NCI-H1694 (cell line): ENCODE measurements around the gene CSRNP3.
"Not testable (repeated sequence)": the region's sequence is repeated elsewhere in the genome, so short reads cannot be mapped to it uniquely, and the experiment has no call there.

Experiments
- DNase-seq: peaks from one replicate; lab custom pipeline; 2025; lab: John Stamatoyannopoulos, UW

Gene CSRNP3

DNA sequence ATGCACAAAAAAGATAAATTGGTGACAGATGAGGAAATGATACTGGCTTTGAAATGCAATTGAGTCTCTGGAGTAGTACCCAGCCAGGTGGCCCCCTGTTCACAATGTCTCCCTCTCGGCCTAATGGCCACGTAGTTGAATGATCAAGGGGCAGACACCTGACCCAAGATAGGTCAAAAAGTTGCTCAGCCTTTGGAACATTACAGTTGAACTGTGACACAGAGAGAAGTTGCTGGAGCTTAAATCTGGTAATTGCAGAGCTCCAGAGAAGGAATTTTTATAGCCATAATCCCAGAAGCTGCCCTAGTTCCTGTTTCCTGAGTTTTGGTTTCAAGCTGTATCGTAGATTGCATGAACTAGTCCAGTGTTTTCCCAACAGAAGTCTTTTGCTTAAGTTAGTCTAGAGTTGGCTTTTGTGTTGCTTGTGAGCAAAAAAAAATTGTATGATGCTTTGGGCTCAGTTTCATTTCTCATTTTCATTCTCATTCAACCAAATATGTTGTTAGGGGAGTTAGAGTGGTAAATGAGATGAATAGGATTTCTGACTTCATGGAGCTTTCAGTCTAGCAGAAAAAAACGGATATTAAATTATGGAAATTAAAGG is 117.9 kb downstream of the CSRNP3 start:
- no peak for DNase-seq

DNA sequence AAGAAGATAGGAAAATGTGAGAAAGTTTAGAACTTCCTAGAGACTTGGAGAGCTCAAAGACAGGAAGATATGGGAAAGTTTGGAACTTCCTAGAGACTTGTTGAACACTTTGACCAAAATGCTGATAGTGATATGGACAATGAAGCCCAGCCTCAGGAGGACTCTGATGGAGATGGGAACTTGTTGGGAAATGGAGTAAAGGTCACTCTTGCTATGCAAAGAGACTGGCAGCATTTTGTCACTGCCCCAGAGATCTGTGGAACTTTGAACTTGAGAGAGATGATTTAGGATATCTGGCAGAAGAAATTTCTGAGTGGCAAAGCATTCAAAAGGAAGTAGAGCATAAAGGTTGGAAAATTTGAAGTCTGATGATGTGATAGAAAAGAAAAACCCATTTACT is 121.5 kb downstream of the CSRNP3 start:
- DNase-seq, result not testable (repeated sequence)

DNA sequence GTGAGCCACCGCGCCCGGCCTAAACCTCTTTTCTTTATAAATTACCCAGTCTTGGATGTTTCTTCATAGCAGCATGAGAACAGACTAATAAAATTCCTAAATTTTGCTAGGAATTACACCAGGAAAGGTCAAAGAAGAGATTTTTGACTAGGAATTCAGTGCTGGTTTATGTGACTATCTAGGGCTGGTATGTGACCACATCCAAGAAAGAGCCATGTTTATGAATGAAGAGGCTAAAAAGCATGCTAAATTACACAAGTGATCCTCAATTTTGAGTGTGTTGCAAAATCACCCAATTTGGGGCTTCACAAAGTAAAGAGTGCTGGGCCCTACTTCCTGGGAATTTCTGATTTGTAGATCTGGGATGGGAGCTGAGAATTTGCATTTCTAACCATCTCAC is 123.6 kb downstream of the CSRNP3 start:
- DNase-seq, result no peak

DNA sequence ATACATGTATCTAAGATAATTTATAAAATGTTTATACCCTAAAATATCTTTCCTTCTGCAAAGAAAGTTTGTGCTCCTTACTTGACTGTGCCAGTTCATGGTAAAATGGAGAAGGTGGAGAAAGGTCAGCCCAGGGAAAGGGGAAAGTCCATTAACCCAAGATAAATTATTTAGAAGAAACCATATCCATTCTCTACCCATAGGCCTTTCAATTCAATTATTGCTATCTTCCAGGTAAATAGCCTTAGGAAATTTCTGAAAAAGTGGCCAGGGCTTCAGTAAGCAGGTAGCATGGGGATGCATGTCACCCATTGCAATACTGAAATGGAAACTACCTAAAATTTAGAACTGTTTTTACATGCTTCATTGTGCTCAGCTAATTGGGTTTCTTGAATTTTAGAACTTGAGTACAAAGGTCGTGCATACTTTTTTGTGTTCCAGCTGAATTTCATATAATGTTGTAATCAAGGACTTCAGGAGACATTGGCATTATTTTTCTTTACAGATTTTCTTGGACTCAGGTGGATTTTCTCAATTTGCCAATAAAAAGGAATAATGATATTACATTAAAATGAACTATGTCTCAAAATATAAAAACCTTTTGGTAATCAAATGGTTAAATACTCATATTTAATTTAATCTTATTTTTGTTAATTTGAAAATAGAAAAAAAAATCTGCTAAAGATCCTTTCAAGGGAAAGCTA is 124.9 kb downstream of the CSRNP3 start:
- DNase-seq, result no peak

DNA sequence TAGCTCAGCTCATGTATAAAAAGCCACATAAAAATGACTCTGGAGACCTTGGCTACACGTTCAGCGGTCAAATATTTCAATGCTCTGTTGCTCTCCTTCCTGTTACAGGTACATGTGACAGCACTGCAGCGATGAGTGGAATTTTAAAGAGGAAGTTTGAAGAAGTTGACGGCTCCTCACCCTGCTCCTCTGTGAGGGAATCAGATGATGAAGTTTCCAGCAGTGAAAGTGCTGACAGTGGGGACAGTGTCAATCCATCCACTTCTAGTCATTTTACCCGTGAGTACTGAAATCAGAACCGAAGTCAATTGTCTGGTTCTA is 125.4 kb downstream of the CSRNP3 start:
- no peak for DNase-seq

DNA sequence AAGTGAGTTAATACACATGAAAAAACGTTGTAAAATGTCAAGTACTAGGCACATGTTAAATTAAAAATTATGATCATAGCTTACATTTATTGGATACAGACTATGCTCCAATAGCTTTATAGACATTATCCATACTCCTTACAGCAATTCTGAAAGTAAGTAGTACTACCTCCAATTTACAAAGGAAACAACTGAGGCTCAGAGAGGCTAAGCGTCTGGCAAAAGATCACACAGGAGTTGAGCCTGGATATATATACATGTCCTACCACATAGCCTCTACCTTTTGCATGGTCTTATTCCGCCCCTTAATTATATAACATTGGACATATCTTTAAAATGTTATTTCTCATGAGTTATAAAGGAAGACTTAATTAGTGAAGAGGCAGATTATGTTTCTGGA is 127.3 kb downstream of the CSRNP3 start:
- DNase-seq, result no peak

DNA sequence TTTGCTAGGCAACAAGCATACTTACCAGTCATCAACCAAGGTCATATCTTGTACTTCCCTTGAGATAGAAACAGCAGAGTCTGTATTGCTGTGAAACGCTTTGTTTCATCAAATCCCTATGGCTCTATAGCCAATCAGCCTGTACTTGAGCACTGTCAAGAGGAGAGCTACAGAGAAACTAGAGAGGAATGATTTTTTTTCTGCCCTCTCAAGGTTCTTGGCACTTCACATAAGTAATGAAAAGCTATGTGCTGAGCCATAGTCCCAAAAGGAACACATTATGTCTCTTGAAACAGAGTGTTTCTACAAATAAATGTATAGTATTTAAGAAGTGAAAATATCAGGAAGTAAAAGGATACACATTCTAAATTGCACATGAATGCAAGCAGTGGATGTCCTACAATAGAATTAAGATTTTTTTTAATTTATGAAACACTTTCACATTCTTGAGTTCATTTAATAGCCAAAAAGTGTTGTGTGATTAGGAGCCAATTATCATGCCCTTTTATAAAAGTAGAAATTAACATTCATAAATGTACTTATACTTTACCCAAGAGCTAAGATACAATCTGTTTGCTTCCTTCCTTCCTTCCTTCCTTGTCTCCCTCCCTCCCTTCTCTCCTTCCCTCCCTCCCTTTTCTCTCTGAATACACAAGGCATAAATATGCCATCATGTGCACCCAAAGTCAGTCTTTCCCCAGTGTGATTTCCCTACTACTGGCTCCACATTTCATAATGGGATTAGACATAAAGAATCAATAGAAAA is 131.8 kb downstream of the CSRNP3 start:
- no peak for DNase-seq

DNA sequence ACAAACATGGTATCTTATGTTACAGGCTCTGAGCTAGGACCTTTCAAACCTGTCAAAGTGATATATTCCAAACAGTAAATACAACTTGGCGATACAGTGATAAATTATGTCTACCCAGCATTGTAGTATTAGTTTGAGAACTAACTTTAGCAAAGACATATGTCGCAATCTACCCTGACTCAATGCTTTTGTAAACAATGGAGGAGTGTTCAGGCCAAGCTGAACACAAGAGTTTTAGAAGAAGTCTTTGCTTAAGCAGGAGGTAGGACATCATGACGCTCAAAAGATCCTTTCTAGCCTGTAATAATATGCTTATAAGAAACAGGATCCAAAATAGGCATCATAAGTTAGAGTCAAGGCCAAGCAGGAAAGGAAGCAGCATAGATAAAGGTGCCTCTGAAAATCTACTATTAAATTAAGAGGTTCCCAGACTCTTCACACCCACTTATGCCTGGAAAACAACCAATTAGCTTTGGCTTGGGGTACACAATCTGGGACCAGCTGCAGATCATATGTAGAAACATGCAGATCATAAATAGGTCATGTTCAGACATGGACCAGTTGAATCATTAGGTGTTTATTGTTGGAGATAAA is 132.5 kb downstream of the CSRNP3 start:
- DNase-seq, result no peak

DNA sequence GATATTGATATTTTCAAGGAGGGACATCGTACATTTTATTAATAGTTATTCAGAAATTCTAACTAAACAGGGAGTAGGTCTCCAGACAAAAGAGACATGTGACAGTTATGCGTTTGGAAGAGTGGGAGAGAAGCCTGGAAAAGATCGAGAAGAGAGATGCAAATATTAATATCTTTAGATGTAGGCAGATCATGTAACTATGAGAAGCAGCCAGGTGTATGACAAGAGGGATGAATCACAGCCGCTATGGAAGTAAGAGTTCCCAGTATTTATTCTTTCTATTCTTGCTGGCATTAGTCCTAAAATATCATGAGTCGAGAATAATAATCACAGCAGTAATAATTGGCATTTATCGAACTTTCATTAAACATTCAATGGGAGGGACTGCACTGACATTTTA is 140.2 kb downstream of the CSRNP3 start:
- no peak for DNase-seq

DNA sequence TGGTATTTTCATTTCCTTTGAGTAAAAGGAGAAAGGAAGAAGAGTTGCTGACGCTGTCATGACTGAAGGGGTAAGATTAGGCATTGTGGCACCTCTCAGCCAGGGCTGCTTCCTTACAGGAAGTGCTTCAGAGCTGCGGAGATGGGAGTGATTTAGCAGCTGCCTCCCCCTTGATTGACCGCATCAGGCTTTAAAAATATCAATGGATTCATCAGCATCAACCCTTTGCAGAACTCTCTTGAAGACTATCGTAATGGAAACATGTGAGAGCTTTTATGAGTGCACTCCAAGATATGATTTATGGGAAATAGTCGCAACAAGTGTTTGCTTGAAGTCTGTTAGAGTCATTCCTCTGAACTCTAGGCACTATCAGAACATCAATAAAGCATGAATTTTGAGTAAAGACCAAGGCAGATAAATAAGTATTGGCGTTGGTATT is 141.1 kb downstream of the CSRNP3 start:
- no peak for DNase-seq

DNA sequence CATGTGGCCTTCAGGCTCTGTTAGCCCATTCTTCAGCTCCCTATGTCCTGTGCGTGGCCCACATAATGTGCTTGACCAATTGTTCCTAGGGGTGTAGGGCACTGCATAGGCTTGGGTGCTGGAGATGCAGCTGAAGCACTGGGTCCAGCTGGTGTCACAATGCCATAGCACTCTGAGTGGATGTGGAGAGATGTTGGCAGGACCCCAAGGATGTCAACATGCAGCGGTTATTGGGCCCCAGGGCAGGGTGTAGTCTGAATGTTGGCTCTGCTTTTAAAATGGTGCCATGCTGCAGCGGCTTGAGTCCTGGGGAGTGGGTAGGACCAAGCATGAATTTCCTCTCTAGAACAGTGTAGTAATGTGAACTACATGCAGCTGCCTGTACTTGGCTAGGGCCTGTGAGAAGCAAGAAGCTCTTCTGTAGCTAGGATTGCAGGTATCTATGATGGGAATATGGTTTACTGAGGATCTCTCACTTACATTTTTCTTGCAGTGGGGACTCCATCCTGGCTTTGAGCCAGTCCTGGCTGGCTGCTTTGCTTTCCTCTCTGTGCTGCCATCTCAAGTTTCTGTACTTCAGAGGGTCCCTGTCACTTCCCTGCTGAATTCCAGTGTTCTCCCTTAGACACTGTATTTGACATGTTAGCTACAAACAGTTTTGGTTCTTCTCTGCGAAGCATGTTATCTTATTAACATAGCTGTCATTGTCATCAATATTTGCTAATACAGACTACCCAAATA is 148.4 kb downstream of the CSRNP3 start:
- DNase-seq, result no peak

DNA sequence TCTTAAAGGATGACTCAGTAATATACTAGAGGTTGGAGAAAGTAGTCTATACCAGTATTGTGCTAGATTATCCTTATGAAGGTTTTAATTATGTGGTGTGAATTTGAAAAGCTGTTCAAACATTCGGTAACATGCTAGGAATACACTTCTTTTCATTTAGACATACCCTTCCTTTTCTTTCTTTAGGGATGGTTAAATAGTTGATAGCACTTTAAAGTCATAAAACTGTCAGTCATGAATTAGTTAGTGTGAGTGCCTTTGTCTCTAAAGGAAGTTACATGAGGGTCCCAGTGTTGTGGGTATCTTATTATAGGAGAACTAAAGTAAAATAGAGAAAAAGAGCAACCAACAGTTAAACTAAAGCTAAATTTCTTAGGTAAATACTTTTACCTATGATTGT is 149.3 kb downstream of the CSRNP3 start:
- no peak for DNase-seq

DNA sequence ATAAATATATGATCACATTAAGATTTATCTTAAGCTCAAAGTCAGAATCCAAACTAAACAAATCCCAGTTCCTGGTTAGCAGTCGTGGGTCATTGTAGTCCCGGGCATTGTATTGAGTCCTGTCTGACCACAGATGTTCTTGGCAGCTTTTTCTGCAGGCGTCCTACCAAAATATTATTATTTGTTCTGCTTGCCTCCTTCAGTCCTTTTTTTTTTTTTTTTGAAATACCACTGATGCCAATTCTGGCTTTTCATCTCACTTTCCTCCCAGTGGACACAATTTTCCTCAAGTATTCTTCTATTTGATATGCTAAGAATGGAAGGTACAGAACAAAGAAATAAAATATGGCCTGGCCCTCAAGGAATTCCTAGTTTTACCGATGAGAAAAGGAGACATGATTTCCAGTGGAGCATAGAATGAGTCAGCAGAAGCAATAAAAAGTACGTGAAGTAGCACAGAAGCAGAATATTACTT is 151.6 kb downstream of the CSRNP3 start:
- DNase-seq, result no peak

DNA sequence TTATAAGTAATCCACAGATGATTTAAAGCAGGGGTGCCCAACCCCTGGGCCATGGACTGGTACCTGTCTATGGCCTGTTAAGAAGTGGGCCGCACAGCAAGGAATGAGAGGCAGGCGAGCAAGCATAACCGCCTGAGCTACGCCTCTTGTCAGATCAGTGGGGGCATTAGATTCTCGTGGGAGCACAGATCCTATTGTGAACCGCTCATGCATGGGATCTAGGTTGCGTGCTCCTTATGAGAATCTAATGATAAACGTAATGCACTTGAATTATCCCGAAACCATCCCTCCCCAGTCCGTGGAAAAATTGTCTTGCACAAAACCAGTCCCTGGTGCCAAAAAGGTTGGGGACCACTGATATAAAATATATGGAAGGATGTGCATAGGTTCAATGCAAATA is 153.7 kb downstream of the CSRNP3 start:
- DNase-seq, result no peak

DNA sequence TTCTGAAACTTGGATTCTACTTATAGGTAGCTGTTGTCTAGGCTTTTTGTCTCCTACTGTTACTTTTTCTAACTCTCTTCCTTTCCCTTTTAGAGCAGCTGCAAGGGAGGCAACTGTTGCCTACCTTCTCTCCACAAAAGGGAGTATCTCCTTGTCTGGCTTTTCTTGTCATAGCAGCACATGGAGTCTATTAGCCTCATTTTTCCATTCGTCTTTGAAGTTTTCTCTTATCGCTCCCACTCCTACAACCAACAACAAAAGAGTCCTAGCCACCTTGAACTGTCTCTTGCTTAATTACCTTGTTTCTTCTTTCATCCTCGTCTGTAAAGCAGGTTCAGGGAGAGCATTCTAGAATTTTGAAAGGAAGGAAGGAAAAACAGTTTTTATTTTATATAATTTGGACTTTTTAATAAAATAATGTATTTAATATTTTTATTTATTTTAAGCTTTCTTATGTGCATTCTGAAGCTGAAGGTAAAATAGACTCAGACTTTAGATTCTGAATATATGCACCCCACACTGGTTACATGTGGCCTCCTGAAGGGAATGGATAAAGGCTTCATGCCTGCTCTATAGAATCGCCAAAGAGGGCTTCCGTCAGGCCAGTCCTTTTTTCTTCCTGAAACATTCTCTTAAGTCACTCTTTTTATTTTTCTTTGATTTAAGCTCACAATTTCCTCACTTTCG is 154.4 kb downstream of the CSRNP3 start:
- DNase-seq, result no peak

DNA sequence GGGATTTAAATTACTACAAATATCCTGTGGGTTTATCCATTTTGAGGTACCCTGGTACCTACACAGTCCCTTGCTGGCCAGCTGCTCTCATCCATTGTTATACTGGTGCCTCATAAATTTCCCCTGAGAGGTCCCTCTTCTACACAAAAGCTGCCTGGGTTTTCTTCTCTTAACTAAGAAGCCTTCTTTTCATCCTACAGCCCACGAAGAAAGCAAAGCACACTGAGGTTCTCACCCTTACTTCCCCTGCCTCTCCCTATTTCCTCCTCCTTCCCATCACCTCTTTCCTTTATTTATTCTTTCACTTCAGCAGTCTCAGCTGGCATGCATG is 154.9 kb downstream of the CSRNP3 start:
- DNase-seq, result no peak

DNA sequence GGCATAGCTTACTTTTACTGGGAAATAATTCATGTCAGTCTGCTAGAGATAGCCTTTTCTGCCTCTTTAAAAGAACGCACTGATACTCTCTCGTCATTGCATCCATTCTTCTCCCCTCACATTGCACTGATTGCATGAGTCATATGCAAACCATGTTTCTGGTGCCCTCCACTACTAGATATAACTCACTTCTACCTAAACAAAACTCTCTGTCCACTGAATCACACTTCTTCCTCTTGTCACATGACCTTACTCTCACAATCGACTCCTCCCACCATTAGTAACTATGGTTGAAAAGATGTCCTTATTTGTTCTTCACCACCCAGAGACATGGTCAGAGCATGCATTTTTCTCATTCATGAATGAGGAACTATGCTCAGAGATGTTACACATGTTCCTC is 158.0 kb downstream of the CSRNP3 start:
- no peak for DNase-seq

DNA sequence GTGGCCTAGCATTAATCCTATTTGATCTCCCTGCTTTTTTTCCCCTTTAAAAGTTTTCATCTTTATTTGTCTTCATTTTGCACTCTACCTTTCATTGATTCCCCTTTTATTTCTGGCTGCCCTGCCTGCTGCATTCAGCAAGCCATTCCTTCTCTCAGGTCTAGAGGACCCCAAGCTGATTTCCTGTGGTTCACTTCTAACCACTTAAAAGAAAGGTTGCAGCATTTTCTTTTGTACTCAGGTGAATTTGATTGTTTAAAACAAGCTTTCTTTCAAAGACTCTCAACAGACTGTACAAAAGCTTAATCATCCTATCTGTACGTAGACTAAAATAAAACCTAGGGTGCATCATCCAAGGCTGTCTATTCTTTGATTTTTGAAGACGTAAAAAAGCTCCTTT is 160.3 kb downstream of the CSRNP3 start:
- no peak for DNase-seq

DNA sequence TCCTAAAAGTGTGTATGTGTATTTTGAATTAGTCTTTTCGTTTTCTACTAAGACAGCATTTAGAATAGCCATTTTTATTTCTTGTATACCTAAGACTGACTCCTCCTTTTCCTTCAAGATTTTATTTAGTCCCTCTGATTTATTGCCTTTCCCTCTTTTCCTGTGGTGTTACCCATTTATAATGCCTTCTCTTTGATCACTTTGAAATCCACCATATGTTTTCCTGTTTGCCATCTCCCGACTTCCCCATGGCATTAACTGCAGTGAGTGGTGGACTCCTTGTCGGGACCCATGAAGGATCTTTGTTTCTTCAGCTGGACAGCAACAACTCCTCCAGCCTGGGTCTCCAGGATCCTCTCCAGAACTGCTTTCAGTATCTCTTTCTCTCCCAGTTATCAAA is 160.7 kb downstream of the CSRNP3 start:
- DNase-seq, result no peak

DNA sequence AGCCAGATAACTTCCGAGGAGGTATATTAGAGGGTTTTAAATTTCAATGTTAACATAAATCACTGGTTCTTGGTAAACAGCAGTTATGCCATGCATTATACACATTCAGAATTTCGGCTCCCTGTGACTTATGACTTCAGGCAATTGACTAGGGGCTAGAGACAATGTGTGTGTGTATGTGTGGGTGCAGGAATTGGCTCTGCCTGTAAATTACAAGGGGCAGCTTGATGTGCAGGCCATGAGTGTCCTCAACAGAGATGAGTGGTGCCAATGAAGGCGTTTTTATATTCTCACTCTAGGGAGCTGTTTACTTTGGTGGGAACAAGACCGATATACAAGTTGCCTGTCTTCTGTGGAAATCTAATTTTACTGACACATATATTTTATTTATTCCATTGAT is 161.6 kb downstream of the CSRNP3 start:
- DNase-seq, result no peak

DNA sequence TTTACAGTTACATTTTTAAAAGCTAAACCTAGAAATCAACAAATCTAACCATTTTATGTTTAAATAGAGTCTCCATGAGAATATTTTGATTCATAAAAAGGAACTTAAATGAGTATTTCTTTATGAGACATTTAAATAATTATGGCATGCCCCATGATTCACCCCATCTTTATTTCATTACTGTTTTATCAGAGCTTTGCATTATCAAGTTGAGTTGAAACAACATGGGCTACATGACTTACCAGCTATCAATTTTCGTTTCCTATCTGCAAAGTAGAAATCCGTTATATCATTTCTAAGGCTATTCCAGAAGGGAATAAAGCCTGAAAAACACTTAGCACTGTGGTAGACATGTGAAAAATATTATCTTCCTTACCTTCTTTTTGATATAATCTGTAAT is 163.1 kb downstream of the CSRNP3 start:
- DNase-seq, result no peak

DNA sequence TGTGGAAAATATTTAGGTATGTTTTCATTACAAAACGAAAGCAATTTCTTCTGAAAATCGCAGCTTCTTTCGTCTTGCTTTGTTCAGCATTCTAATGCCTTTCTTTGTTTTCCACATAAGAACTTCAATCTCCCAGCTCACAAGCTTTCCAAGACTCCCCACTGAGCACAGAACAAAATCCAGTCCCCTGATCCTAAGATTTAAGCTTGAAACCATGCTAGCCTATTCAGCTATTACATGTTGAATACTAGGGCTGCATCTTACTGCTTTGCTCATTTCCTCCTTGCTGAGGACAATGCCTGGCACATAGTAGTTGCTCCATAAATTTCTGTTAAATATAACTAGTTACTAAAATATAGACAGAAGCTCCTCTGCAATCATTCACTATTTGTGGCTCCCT is 163.9 kb downstream of the CSRNP3 start:
- no peak for DNase-seq
